Thyroid gland (tissue), 4 donors: ENCODE data around the gene ESYT2. TPM values are rescaled to one million over a fixed set of nuclear protein-coding genes. Genes with fewer than 3 reads are reported as not detected.

ENCODE experiments used
- DNase-seq, 2 donors: peaks; one replicate each; pipeline ENCODE4 v3.0.0-alpha.2; 2019
- H3K27ac ChIP-seq, 3 donors: fragments of 200-600 bp; sonication (generic); 1 replicate in 2 of 3; 2 replicates in 1 of 3; pipeline ENCODE4 v1.5.1; 2016 to 2019; ENCODE audit warnings: mild to moderate bottlenecking in 1 of 3, moderate library complexity in 1 of 3
- H3K27me3 ChIP-seq: fragments of 200-600 bp; sonication (generic); one replicate; pipeline ENCODE4 v1.5.1; 2019
- H3K36me3 ChIP-seq, 2 donors: fragments of 200-600 bp; sonication (generic); one replicate each; pipeline ENCODE4 v1.5.1; 2016 to 2019
- H3K4me1 ChIP-seq, 2 donors: fragments of 200-600 bp; sonication (generic); one replicate each; pipeline ENCODE4 v1.5.1; 2017 to 2019
- H3K4me3 ChIP-seq, 3 donors: fragments of 200-600 bp; sonication (generic); replicated peaks in 1 of 3; 1 replicate in 2 of 3; 2 replicates in 1 of 3; pipeline ENCODE4 v1.5.1; 2016; ENCODE audit warnings: mild to moderate bottlenecking in 1 of 3
- H3K9me3 ChIP-seq: fragments of 200-600 bp; sonication (generic); one replicate; pipeline ENCODE4 v1.5.1; 2017
- CTCF ChIP-seq, 6 experiments: fragments of 200-600 bp in 3 of 6; fragments of 450-650 bp in 3 of 6; sonication (generic) in 3 of 6; IDR thresholded peaks; one replicate each; pipeline ENCODE4 v1.5.1; 2016 to 2019; ENCODE audit warnings: antibody characterized with exemption in 6 of 6, mild to moderate bottlenecking in 2 of 6, inconsistent platforms in 1 of 6, moderate library complexity in 1 of 6
- POLR2A ChIP-seq, 2 donors: fragments of 450-650 bp; IDR thresholded peaks; one replicate each; pipeline ENCODE4 v1.6.1; 2017; ENCODE audit warnings: antibody characterized with exemption in 2 of 2, mild to moderate bottlenecking in 2 of 2, moderate library complexity in 1 of 2
- WGBS, 2 donors: methylation state at CpG; one replicate each; pipeline ENCODE4 v1.1.5; 2017; 5-methylcytosine and 5-hydroxymethylcytosine counted together
- intact Hi-C: fragments of 100-400 bp; cut with DNase I; formaldehyde crosslinking; loops from one replicate; pipeline ENCODE4 v1.15.1; 2023
- total RNA-seq, 4 donors: library from RNA; depleted of rRNA; stranded (reverse); fragments of >200 nt; gene quantifications; one replicate each; pipeline ENCODE4 v1.2.3, GENCODE V29; 2016

ESYT2 gene
- total RNA-seq, 4 donors from 2014 or later: 102 to 123 (median 116) TPM

- DNase-seq: no peak
- 88 to 92% methylated on average over 7 of the region's 7 CpGs for WGBS, 2 donors
- Histone ChIP-seq H3K4me1 (peaks cover 38 to 72% of the 10 kb centered on the region in 2 donors), H3K27ac (peak overlapping the region in 2 of 3 donors; percentile 87 to 92), H3K27me3 (no peaks in the 10 kb centered on the region), H3K9me3 (no peaks in the 10 kb centered on the region), H3K4me3 (no peak overlapping the region), H3K36me3 (no peaks in the 10 kb centered on the region)
- intact Hi-C loops: no loop called here
- TF ChIP-seq CTCF (IDR thresholded peaks at IDR 0.05): no peak
- no peak for TF ChIP-seq POLR2A (IDR thresholded peaks at IDR 0.05)
Measured at GRCh38 chr7:158819571-158820203, 9.6 kb downstream of the ESYT2 start.

DNA sequence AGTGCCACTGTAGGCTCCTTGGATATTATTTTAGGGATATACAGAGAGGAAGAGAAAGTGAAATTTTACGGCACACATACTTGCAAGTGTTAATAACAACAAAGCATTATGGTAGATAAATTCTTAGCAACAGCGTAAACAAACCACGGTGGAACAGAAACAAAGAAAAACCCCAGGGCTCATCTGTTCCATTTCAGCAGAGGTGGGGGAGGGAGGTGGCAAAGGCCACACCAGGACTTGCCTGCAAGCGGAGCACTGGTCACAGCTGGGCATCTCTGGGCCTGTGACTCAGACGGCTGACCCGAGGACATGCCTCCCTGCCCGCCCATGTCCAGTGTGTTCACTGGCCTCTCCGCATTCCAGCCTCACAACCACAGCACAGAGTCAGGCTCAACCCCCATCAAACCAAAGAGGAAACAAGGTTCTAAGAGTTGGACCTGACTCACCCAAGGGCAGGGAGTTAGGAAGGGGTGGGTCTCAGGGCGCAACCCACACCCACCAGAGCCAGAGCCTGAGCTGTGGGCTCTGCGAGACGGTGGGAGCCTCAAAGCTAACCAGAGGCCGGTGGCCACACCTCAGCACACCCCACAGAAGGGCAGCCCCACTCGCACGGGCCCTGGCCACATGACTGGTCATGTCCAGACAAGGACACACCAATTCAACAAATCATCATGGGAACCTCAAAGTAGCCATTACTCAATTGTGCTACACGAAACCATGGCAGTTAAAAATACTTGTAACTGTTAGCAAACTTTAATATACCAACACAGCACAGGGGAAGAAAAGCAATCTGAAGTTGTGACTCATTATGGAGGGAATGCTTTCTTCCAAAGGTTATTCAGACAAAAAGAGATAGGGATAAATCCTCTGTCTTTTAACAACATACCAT is 10.7 kb downstream of the ESYT2 start:
- Histone ChIP-seq H3K9me3 (no peaks in the 10 kb centered on the region), H3K4me1 (peaks cover 38 to 76% of the 10 kb centered on the region in 2 donors), H3K4me3 (no peak overlapping the region), H3K36me3 (no peaks in the 10 kb centered on the region), H3K27ac (peak overlapping the region; percentile 79 to 92 (median 87)), H3K27me3 (no peaks in the 10 kb centered on the region)
- intact Hi-C loops: no loop called here
- TF ChIP-seq CTCF (IDR thresholded peaks at IDR 0.05) (no peak), POLR2A (IDR thresholded peaks at IDR 0.05) (peak in 1 of 2 donors; percentile 31)
- peak; percentile 79 to 90 for DNase-seq
- WGBS, 2 donors: 21 to 36% methylated on average over 10 to 14 of the region's 15 CpGs

DNA sequence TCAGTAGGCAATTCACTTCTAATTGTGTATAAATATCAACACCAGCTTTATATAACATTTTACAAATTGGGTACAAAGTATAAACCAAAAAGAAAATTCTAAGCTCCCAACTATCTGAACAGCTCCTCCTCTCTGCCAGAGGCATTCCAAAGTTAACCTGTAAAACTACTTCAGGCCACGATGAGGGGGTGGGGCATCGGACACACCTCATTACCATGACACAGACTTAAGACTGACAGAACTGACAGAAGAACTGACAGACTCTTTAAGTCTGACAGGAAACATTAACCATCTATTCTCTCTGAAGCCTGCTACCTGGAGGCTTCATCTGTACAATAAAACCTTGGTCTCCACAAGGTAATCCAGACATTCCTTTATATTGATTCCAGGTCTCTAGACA is 12.3 kb downstream of the ESYT2 start:
- no peaks in the 10 kb centered on the region for H3K9me3 ChIP-seq
- no peaks in the 10 kb centered on the region for H3K27me3 ChIP-seq
- TF ChIP-seq POLR2A (IDR thresholded peaks at IDR 0.05) (no peak), CTCF (IDR thresholded peaks at IDR 0.05) (peak in 1 of 6 experiments; percentile 6)
- DNase-seq: peak; percentile 63 to 71
- WGBS, 2 donors: 20 to 34% methylated on average over 2 of the region's 2 CpGs
- no peaks in the 10 kb centered on the region for H3K36me3 ChIP-seq
- no peak overlapping the region for H3K4me3 ChIP-seq
- peaks cover 38 to 80% of the 10 kb centered on the region in 2 donors for H3K4me1 ChIP-seq
- intact Hi-C loops: no loop called here
- peak overlapping the region; percentile 51 to 92 (median 87) for H3K27ac ChIP-seq

DNA sequence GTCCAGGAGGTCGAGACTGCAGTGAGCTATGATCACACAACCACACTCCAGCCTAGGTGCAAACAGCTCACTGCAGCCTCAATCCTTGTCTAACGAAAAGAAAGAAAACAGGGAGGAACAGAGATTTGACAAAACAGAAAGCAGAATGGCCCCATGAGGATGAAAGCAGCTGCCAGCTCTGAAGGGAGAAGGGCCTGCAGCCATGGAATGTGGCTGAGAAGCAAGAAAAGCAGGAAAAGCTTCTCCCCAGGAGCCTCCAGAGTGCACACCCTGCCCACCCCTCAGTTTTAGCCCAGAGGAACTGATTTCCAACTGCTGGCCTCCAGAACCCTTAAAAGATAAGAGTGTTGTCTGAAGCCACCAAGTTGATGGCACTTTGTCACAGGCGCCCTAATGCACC is 13.0 kb downstream of the ESYT2 start:
- WGBS, 2 donors: 48 to 52% methylated on average over 3 of the region's 3 CpGs
- no peak for TF ChIP-seq POLR2A (IDR thresholded peaks at IDR 0.05)
- no peak for TF ChIP-seq CTCF (IDR thresholded peaks at IDR 0.05)
- intact Hi-C loops: no loop called here

GRCh38 chr7:158815800-158816128 is 13.5 kb downstream of the ESYT2 start:
- H3K36me3 ChIP-seq: no peaks in the 10 kb centered on the region
- peak overlapping the region in 2 of 3 donors; percentile 87 to 92 for H3K27ac ChIP-seq
- no peak for TF ChIP-seq CTCF (IDR thresholded peaks at IDR 0.05)
- no peak for TF ChIP-seq POLR2A (IDR thresholded peaks at IDR 0.05)
- H3K9me3 ChIP-seq: no peaks in the 10 kb centered on the region
- no peaks in the 10 kb centered on the region for H3K27me3 ChIP-seq
- WGBS, 2 donors: 92 to 94% methylated on average over 6 of the region's 6 CpGs
- no peak for DNase-seq
- intact Hi-C loops: no loop called here
- peaks cover 40 to 81% of the 10 kb centered on the region in 2 donors for H3K4me1 ChIP-seq
- H3K4me3 ChIP-seq: no peak overlapping the region

More for the DNA sequence above, 13.0 kb downstream of the ESYT2 start:
- H3K9me3 ChIP-seq: no peaks in the 10 kb centered on the region
- peaks cover 42 to 81% of the 10 kb centered on the region in 2 donors for H3K4me1 ChIP-seq
- peak overlapping the region; percentile 51 to 92 (median 87) for H3K27ac ChIP-seq
- no peaks in the 10 kb centered on the region for H3K27me3 ChIP-seq
- DNase-seq: peak in 1 of 2 donors; percentile 31
- no peak overlapping the region for H3K4me3 ChIP-seq
- H3K36me3 ChIP-seq: no peaks in the 10 kb centered on the region
